GM18511 (cell line): ENCODE data around the gene PRKAG1.

ENCODE experiments used
- ATAC-seq: cut with Tn5 transposase; IDR thresholded peaks from one replicate; pipeline ENCODE4 v1.9.1; 2021; ENCODE audit warnings: mild to moderate bottlenecking, moderate library complexity; ENCODE audit not compliant: unreplicated experiment

PRKAG1 gene

GRCh38 chr12:49032679-49033447 is 14.3 kb upstream of the PRKAG1 start:
- ATAC-seq: no peak

- no peak for ATAC-seq
Observed at GRCh38 chr12:49032276-49032675, 13.7 kb upstream of the PRKAG1 start.

GRCh38 chr12:49031573-49032161 is 13.1 kb upstream of the PRKAG1 start:
- no peak for ATAC-seq

- no peak for ATAC-seq
Observed at GRCh38 chr12:49030714-49031572, 12.4 kb upstream of the PRKAG1 start.

- ATAC-seq: no peak
Observed at GRCh38 chr12:49030119-49030518, 11.5 kb upstream of the PRKAG1 start.

- ATAC-seq: no peak
Observed at GRCh38 chr12:49028666-49029275, 10.2 kb upstream of the PRKAG1 start.

GRCh38 chr12:49027846-49028555 is 9.4 kb upstream of the PRKAG1 start:
- ATAC-seq: no peak

GRCh38 chr12:49026678-49027480 is 8.3 kb upstream of the PRKAG1 start:
- no peak for ATAC-seq

- no peak for ATAC-seq
Observed at GRCh38 chr12:49026101-49026500, 7.5 kb upstream of the PRKAG1 start.

- ATAC-seq: no peak
Observed at GRCh38 chr12:49025463-49025862, 6.9 kb upstream of the PRKAG1 start.

- ATAC-seq: no peak
Observed at GRCh38 chr12:49024543-49024942, 6.0 kb upstream of the PRKAG1 start.

GRCh38 chr12:49023812-49024211 is 5.2 kb upstream of the PRKAG1 start:
- ATAC-seq: no peak

GRCh38 chr12:49022558-49023178 is 4.1 kb upstream of the PRKAG1 start:
- ATAC-seq: no peak

GRCh38 chr12:49021292-49021915 is 2.8 kb upstream of the PRKAG1 start:
- ATAC-seq: no peak

GRCh38 chr12:49020441-49020840 is 1.9 kb upstream of the PRKAG1 start:
- ATAC-seq: no peak

GRCh38 chr12:49019443-49020324 is 1.1 kb upstream of the PRKAG1 start:
- ATAC-seq: no peak

- ATAC-seq: peak; percentile 36
Observed at GRCh38 chr12:49019120-49019430, 499 bp upstream of the PRKAG1 start.

GRCh38 chr12:49017891-49018260 is 700 bp downstream of the PRKAG1 start:
- peak; percentile 29 for ATAC-seq
